Measurements from ENCODE around the gene CEP152.
A peak's percentile ranks its signal among the peaks of the same experiment; 100 is the strongest.

Gene CEP152

GRCh38 chr15:48832648-48833047, 21.8 kb upstream of the CEP152 start:
- TF ChIP-seq CTCF (IDR thresholded peaks at IDR 0.05; ENCODE audit: low read depth, low read length, missing control alignments), result no peak
- in situ Hi-C loops (cut with HindIII; ENCODE audit: low sequenced_read_pairs), result no loop called here

GRCh38 chr15:48828906-48829305, 18.0 kb upstream of the CEP152 start:
- in situ Hi-C loops (cut with HindIII; ENCODE audit: low sequenced_read_pairs), result loop anchor here (10.0 kb wide), 1 partner anchor 54 kb away; no protein-coding TSS in a partner anchor
- TF ChIP-seq CTCF (IDR thresholded peaks at IDR 0.05; ENCODE audit: low read depth, low read length, missing control alignments), result no peak
- no peak overlapping the region for H3K4me3 ChIP-seq (ENCODE audit: low read depth, low read length)
- no peak for DNase-seq (ENCODE audit: low read depth)

More at GRCh38 chr15:48832648-48833047, 21.8 kb upstream of the CEP152 start:
- DNase-seq (ENCODE audit: low read depth), result no peak
- no peak overlapping the region for H3K4me3 ChIP-seq (ENCODE audit: low read depth, low read length)

- no peak for DNase-seq (ENCODE audit: low read depth)
- no peak for TF ChIP-seq CTCF (IDR thresholded peaks at IDR 0.05; ENCODE audit: low read depth, low read length, missing control alignments)
- H3K4me3 ChIP-seq (ENCODE audit: low read depth, low read length), result no peak overlapping the region
- in situ Hi-C loops (cut with HindIII; ENCODE audit: low sequenced_read_pairs), result loop anchor here (10.0 kb wide), 1 partner anchor 54 kb away; no protein-coding TSS in a partner anchor
Observed at GRCh38 chr15:48828471-48828870, 17.6 kb upstream of the CEP152 start.

- no peak for DNase-seq (ENCODE audit: low read depth)
- TF ChIP-seq CTCF (IDR thresholded peaks at IDR 0.05; ENCODE audit: low read depth, low read length, missing control alignments), result no peak
- in situ Hi-C loops (cut with HindIII; ENCODE audit: low sequenced_read_pairs), result loop anchor here (10.0 kb wide), 1 partner anchor 50 kb away; no protein-coding TSS in a partner anchor
- no peak overlapping the region for H3K4me3 ChIP-seq (ENCODE audit: low read depth, low read length)
Observed at GRCh38 chr15:48825075-48825474, 14.2 kb upstream of the CEP152 start.

- H3K4me3 ChIP-seq (ENCODE audit: low read depth, low read length), result no peak overlapping the region
- DNase-seq (ENCODE audit: low read depth), result no peak
- in situ Hi-C loops (cut with HindIII; ENCODE audit: low sequenced_read_pairs), result loop anchor here (10.0 kb wide), 1 partner anchor 49 kb away; no protein-coding TSS in a partner anchor
- no peak for TF ChIP-seq CTCF (IDR thresholded peaks at IDR 0.05; ENCODE audit: low read depth, low read length, missing control alignments)
Observed at GRCh38 chr15:48823706-48824105, 12.8 kb upstream of the CEP152 start.

GRCh38 chr15:48823237-48823636, 12.4 kb upstream of the CEP152 start:
- in situ Hi-C loops (cut with HindIII; ENCODE audit: low sequenced_read_pairs), result loop anchor here (10.0 kb wide), 1 partner anchor 48 kb away; no protein-coding TSS in a partner anchor
- TF ChIP-seq CTCF (IDR thresholded peaks at IDR 0.05; ENCODE audit: low read depth, low read length, missing control alignments), result no peak
- H3K4me3 ChIP-seq (ENCODE audit: low read depth, low read length), result no peak overlapping the region
- peak; percentile 3 for DNase-seq (ENCODE audit: low read depth)

Measured in astrocyte of the cerebellum (primary cell).